Mucosa of descending colon (tissue), 3 donors: ENCODE results near the gene SLC9A6. TPM values are rescaled to one million over a fixed set of nuclear protein-coding genes. Genes with fewer than 3 reads are reported as not detected.

ENCODE experiments used
- ATAC-seq: fragments of 200-7000 bp; cut with Tn5 transposase; one replicate; pipeline ENCODE4 v1.9.1; 2020; ENCODE audit warnings: mild to moderate bottlenecking, moderate library complexity
- DNase-seq, 3 donors: peaks; one replicate each; pipeline ENCODE4 v3.0.0-alpha.2; 2020
- H3K36me3 ChIP-seq: fragments of 200-600 bp; one replicate; pipeline ENCODE4 v1.8.0; 2021; ENCODE audit warnings: low read depth, mild to moderate bottlenecking
- H3K4me1 ChIP-seq: fragments of 200-600 bp; one replicate; pipeline ENCODE4 v1.8.0; 2021; ENCODE audit warnings: low read depth, mild to moderate bottlenecking
- H3K4me3 ChIP-seq: fragments of 200-600 bp; one replicate; pipeline ENCODE4 v1.8.0; 2021; ENCODE audit warnings: mild to moderate bottlenecking
- H3K9me3 ChIP-seq: fragments of 200-600 bp; one replicate; pipeline ENCODE4 v1.8.0; 2021; ENCODE audit warnings: mild to moderate bottlenecking
- intact Hi-C, 2 donors: fragments of 100-400 bp; cut with DNase I in 1 of 2; cut with micrococcal nuclease in 1 of 2; formaldehyde crosslinking; loops; one replicate each; pipeline versions ENCODE4 v1.11.0 to v1.11.1; 2022; cut with DNase I, micrococcal nuclease
- total RNA-seq, 3 donors: library from RNA; stranded (reverse); fragmentation: NEBNext Ultra II Directional in 2 of 3; extraction: Animal tissue kit (Norgen Biotek cat#: 25700) in 2 of 3; gene quantifications; one replicate each; pipeline versions ENCODE4 v1.2.1 to v1.2.4, GENCODE V29; 2021 to 2023
- TF ChIP-seq, protein P1 (sequence below): fragments of 200-600 bp; IDR thresholded peaks from one replicate; pipeline ENCODE4 v1.8.0; 2022; ENCODE audit warnings: antibody characterized with exemption, mild to moderate bottlenecking
- donor health status: DM: no; HTN: no; CAD: no; lungs with moderate emphysema.
- donor health status: DM: no; HTN: no; CAD: no.
- donor health status: DM: no; HTN: yes; CAD: no.

The SLC9A6 gene
- total RNA-seq, 3 donors from 2014 or later: 12.6 to 17.3 (median 13.1) TPM

DNA sequence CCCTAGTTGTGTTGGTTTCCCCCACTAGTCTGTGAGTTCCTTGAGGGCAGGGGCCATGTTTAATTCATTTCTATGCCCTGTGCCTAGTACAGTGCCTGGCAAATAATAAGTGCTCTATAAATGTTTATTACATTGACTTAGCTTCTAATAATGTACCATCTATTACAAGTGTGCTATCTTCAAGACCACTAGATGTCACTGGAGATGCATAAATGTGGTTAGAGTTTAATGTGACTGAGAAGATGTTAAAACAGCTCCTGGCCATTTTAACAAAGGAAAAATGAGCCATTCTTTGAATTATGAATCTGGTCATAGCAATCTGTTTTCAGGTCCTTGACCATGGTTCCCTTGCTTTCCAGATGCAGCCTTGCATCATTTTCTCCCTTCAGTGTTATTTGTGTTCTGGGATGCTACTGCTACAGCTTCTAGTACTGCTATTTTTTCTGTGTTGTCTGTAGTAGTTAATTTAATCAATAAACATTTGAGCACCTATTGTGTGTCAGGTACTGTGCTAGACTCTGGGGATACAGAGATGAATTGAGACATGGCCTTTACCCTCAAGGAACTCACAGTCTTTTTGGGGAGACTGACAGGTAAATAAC, 43.2 kb downstream of the SLC9A6 start:
- TF ChIP-seq, protein P1, sequence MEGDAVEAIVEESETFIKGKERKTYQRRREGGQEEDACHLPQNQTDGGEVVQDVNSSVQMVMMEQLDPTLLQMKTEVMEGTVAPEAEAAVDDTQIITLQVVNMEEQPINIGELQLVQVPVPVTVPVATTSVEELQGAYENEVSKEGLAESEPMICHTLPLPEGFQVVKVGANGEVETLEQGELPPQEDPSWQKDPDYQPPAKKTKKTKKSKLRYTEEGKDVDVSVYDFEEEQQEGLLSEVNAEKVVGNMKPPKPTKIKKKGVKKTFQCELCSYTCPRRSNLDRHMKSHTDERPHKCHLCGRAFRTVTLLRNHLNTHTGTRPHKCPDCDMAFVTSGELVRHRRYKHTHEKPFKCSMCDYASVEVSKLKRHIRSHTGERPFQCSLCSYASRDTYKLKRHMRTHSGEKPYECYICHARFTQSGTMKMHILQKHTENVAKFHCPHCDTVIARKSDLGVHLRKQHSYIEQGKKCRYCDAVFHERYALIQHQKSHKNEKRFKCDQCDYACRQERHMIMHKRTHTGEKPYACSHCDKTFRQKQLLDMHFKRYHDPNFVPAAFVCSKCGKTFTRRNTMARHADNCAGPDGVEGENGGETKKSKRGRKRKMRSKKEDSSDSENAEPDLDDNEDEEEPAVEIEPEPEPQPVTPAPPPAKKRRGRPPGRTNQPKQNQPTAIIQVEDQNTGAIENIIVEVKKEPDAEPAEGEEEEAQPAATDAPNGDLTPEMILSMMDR: peak; percentile 8

DNA sequence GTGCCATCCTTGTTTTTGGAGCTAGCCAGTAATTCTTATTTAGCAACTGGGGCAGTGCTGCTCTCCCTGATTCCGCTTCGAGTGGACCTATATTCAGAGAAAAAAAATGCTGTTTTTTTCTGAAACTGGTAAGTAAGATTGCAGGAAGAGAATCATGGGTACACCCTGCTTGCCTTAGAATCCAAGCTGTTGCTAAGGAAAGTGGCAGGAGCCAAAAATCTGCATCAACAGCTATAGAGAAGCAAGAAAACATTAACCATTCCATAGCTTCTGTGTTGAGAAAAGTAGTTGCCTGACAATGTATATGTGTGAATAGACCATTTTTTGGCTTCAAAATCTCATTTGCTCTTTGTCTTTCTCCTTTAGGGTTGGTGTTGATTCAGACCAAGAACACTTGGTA, 44.5 kb downstream of the SLC9A6 start:
- no peaks in the 10 kb centered on the region for H3K4me1 ChIP-seq
- TF ChIP-seq, protein P1: no peak
- no peak for DNase-seq
- H3K36me3 ChIP-seq: no peaks in the 10 kb centered on the region
- intact Hi-C loops: loop anchor here in 1 of 2 donors (5.0 kb wide), 1 partner anchor 238 kb away; no protein-coding TSS in a partner anchor
- no peak for ATAC-seq
- no peak overlapping the region for H3K4me3 ChIP-seq
- H3K9me3 ChIP-seq: no peaks in the 10 kb centered on the region

More for the DNA sequence above, 43.2 kb downstream of the SLC9A6 start:
- ATAC-seq (peak; percentile 53), DNase-seq (peak in 1 of 3 donors; percentile 7)
- intact Hi-C loops: loop anchor here in 1 of 2 donors (5.0 kb wide), 1 partner anchor 239 kb away; no protein-coding TSS in a partner anchor
- Histone ChIP-seq H3K36me3 (no peaks in the 10 kb centered on the region), H3K9me3 (no peaks in the 10 kb centered on the region), H3K4me3 (no peak overlapping the region), H3K4me1 (no peaks in the 10 kb centered on the region)

DNA sequence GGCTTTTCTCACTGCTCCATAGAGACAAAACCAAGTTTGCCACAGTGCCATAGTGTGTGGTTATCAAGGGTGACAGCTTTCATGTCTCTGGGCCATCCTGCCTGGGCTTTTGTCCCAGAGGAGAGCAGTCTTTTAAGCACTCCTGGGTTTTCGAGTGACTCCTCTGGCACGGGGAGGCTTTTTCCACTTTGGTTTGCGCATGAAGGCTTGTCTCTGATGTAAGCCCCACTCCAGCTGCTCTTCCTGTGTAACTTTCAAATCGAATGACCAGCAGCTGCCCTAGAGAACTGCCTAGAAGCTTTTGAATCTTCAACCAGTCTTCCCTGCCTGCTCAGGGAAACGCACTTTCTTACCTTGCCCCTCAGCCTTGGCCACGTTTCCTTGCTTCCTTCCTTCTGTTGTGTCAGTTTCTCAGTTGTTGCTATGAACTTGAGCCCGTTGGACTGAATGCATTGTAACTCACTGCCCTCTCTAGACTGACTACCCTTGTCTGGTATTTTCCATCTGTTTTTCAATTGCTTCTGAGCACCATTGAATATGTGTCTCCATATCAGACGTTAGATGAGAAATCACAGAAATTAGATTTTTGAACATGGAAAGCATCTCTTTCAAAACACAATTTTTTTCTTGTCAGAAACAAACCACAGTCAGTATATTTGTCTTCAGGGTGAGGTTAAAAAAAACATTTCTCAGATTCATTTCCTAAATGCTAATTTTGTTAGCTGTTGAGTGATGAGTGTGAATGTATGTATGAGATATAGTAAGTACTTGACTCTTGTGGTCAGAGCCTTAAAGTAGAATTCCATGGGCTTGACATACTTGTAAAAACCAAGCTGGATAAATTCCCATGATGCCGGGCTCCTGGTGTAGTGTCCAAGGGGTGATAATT, 45.3 kb downstream of the SLC9A6 start:
- DNase-seq: peak in 1 of 3 donors; percentile 42
- peak; percentile 40 for ATAC-seq
- Histone ChIP-seq H3K4me3 (no peak overlapping the region), H3K4me1 (no peaks in the 10 kb centered on the region), H3K9me3 (no peaks in the 10 kb centered on the region), H3K36me3 (no peaks in the 10 kb centered on the region)
- TF ChIP-seq, protein P1: no peak
- intact Hi-C loops: no loop called here

DNA sequence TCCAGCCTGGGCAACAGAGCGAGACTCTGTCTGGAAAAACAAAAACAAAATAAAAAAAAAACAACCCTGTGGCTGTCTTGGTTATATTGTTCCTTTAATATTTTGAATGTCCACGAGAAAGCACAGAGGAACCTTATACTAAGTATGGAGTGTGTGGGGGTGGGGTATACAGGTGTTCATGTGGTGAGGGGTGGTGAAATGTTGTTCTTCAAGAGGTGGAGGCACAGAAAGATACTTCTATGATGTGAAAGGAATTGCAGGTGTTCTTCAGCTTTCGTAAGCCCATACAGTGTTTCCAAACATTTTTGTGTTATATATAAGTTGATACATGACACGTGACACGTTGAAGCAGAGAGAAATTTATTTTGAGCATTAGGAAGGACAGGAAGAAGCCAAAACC, 46.4 kb downstream of the SLC9A6 start:
- Histone ChIP-seq H3K36me3 (no peaks in the 10 kb centered on the region), H3K4me3 (no peak overlapping the region), H3K9me3 (no peaks in the 10 kb centered on the region), H3K4me1 (no peaks in the 10 kb centered on the region)
- ATAC-seq: no peak
- no peak for DNase-seq
- intact Hi-C loops: no loop called here
- TF ChIP-seq, protein P1: no peak

DNA sequence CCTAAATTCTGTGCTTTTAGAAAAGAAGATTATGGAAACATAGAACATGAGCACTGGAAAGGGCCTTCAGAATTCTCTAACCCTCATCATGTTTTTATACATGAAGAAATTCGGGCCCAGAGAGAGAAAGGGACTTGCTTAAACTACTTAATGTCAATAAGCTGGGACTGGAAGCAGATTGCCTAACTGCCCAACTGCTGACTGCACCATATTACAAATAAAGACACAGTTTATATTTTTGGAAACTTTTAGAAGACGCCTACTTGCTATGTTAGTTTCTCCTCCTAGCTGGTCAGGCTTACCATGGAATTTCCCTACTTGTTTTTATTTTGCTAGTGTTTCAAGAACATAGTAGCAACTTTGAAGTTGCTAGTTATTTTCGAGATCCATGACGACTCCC, 47.1 kb downstream of the SLC9A6 start:
- TF ChIP-seq, protein P1: no peak
- no peak overlapping the region for H3K4me3 ChIP-seq
- intact Hi-C loops: no loop called here

More for the DNA sequence above, 47.1 kb downstream of the SLC9A6 start:
- Histone ChIP-seq H3K9me3 (no peaks in the 10 kb centered on the region), H3K36me3 (no peaks in the 10 kb centered on the region), H3K4me1 (no peaks in the 10 kb centered on the region)
- no peak for ATAC-seq
- no peak for DNase-seq
